PC-9 (cell line): ENCODE measurements around the gene USP2. TPM values are rescaled to one million over a fixed set of nuclear protein-coding genes. Genes with fewer than 3 reads are reported as not detected.

ENCODE experiments used
- BruUV-seq: library from RNA; stranded (reverse); fragments of 400-500 nt; replicated peaks from 2 replicates; lab custom pipeline; 2021; lab: Mats Ljungman, UMichigan
- CTCF ChIA-PET: fragments of 300-600 bp; sonication (Branson Sonifier 250); formaldehyde crosslinking; loops from one replicate; lab custom pipeline; 2022; ENCODE audit warnings: antibody characterized with exemption; lab: Charles Lee
- POLR2A ChIA-PET: fragments of 300-600 bp; sonication (Branson Sonifier 250); formaldehyde crosslinking; loops from one replicate; lab custom pipeline; 2022; ENCODE audit warnings: antibody characterized with exemption; ENCODE audit not compliant: unreplicated experiment; lab: Charles Lee
- DNase-seq, 2 experiments: peaks; one replicate each; pipeline versions ENCODE4 v3.0.0 to v3.0.0-alpha.2; 2015 to 2022; ENCODE audit warnings: mixed read lengths in 1 of 2
- H2AFZ ChIP-seq: fragments of 200-600 bp; sonication (generic); 2 replicates; pipeline ENCODE4 v1.8.1; 2017; ENCODE audit warnings: antibody characterized with exemption
- H3F3A ChIP-seq: fragments of 200-600 bp; sonication (generic); 2 replicates; pipeline ENCODE4 v1.8.1; 2017; ENCODE audit warnings: antibody characterized with exemption, mild to moderate bottlenecking, low read depth; ENCODE audit not compliant: insufficient read depth
- H3K27ac ChIP-seq: fragments of 200-600 bp; sonication (generic); 2 replicates; pipeline ENCODE4 v1.6.1; 2016; ENCODE audit warnings: mixed run types
- H3K27me3 ChIP-seq: fragments of 200-600 bp; sonication (generic); 2 replicates; pipeline ENCODE4 v1.6.1; 2016; ENCODE audit warnings: low read depth, mixed run types; ENCODE audit not compliant: insufficient read depth
- H3K36me3 ChIP-seq: fragments of 200-600 bp; sonication (generic); 2 replicates; pipeline ENCODE4 v1.6.1; 2016; ENCODE audit warnings: low read depth, mixed run types
- H3K4me1 ChIP-seq: fragments of 200-600 bp; sonication (generic); replicated peaks from 2 replicates; pipeline ENCODE4 v1.6.1; 2016; ENCODE audit warnings: mixed run types; ENCODE audit not compliant: insufficient read depth
- H3K4me2 ChIP-seq: fragments of 200-600 bp; sonication (generic); 2 replicates; pipeline ENCODE4 v1.6.1; 2017; ENCODE audit warnings: mixed run types
- H3K4me3 ChIP-seq: fragments of 200-600 bp; sonication (generic); 2 replicates; pipeline ENCODE4 v1.6.1; 2016; ENCODE audit warnings: mixed run types
- H3K79me2 ChIP-seq: fragments of 200-600 bp; sonication (generic); 2 replicates; pipeline ENCODE4 v1.6.1; 2017; ENCODE audit warnings: low read depth, mixed run types
- H3K9me2 ChIP-seq: fragments of 200-600 bp; sonication (generic); 2 replicates; pipeline ENCODE4 v1.8.1; 2017; ENCODE audit warnings: mild to moderate bottlenecking; ENCODE audit not compliant: insufficient read depth
- H3K9me3 ChIP-seq: fragments of 200-600 bp; sonication (generic); 2 replicates; pipeline ENCODE4 v1.8.1; 2016; ENCODE audit warnings: low read depth; ENCODE audit not compliant: insufficient read depth
- H4K20me1 ChIP-seq: fragments of 200-600 bp; sonication (generic); 2 replicates; pipeline ENCODE4 v1.8.1; 2017; ENCODE audit not compliant: insufficient read depth
- EZH2 ChIP-seq: fragments of 200-600 bp; sonication (generic); IDR thresholded peaks from 2 replicates; pipeline ENCODE4 v1.8.0; 2017; ENCODE audit warnings: antibody characterized with exemption, low read depth
- intact Hi-C: fragments of 100-400 bp; cut with micrococcal nuclease; formaldehyde crosslinking; loops from one replicate; pipeline ENCODE4 v1.10.0; 2022; ENCODE audit not compliant: unreplicated experiment
- total RNA-seq: library from RNA; stranded (reverse); gene quantifications from 2 replicates; pipeline ENCODE4 v1.2.3, GENCODE V29; 2021
- TF ChIP-seq, protein P1 (sequence below): fragments of 200-600 bp; sonication (generic); conservative IDR thresholded peaks from 2 replicates; pipeline ENCODE4 v1.6.1; 2017; ENCODE audit warnings: mixed run types, antibody characterized with exemption, mild to moderate bottlenecking, moderate library complexity

The USP2 gene
- total RNA-seq, 1 experiment from 2014 or later: 2.1 TPM

DNA sequence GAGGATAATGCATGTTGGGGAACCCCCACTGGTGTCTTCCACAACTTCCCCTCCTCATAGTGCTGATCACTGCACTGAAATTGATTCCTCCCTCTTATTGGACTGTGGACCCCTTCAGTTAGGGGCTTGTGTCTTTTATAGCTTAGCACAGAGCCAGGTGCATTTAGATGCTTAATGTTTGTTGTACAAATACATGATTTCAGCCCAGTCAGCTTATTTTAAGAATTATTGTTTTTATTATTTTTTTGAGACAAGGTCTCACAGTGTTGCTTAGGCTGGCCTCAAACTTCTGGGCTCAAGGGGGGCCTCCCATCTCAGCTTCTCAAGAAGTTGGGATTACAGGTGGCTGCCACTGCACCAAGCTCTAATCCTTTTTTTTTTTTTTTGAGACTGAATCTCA is 33.2 kb upstream of the USP2 start:
- no TSS peak for BruUV-seq
- Histone ChIP-seq H3K9me3 (no peaks in the 10 kb centered on the region), H3F3A (no peaks in the 10 kb centered on the region), H3K4me1 (0 out of 2 replicates have a peak, but pooled peaks cover 3% of the 10 kb centered on the region), H4K20me1 (no peaks in the 10 kb centered on the region), H3K36me3 (no peaks in the 10 kb centered on the region), H3K27me3 (no peaks in the 10 kb centered on the region), H3K79me2 (no peaks in the 10 kb centered on the region), H3K4me2 (no peak overlapping the region), H3K27ac (no peak overlapping the region), H3K4me3 (no peak overlapping the region), H2AFZ (no peak overlapping the region), H3K9me2 (0 out of 2 replicates have a peak, but pooled peaks cover 6% of the 10 kb centered on the region)
- no peak for TF ChIP-seq EZH2
- TF ChIP-seq, protein P1, sequence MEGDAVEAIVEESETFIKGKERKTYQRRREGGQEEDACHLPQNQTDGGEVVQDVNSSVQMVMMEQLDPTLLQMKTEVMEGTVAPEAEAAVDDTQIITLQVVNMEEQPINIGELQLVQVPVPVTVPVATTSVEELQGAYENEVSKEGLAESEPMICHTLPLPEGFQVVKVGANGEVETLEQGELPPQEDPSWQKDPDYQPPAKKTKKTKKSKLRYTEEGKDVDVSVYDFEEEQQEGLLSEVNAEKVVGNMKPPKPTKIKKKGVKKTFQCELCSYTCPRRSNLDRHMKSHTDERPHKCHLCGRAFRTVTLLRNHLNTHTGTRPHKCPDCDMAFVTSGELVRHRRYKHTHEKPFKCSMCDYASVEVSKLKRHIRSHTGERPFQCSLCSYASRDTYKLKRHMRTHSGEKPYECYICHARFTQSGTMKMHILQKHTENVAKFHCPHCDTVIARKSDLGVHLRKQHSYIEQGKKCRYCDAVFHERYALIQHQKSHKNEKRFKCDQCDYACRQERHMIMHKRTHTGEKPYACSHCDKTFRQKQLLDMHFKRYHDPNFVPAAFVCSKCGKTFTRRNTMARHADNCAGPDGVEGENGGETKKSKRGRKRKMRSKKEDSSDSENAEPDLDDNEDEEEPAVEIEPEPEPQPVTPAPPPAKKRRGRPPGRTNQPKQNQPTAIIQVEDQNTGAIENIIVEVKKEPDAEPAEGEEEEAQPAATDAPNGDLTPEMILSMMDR: no peak
- DNase-seq: no peak
- intact Hi-C loops: no loop called here
- POLR2A ChIA-PET: no interaction called here
- CTCF ChIA-PET: interaction anchor here (0.7 kb wide), 1 partner anchor 341 kb away, joined by 4 read pairs; no protein-coding TSS in a partner anchor

DNA sequence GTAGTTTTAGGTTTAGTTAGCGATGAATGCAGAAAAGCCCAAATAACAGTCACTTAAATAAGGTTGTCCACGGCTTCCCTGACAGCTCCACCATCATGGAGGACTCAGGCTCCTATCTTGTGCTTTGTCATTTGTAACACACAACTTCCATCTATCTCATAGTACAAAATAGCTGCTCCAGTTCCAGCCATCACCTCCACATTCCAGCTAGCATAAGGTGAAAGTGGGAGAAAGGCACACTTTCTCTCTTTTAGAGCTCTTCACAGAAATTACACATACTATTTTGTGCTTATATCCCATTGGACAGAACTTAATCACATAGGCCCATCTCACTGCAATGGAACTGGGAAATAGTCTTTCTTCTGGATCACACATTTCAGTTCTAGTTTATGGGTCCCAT is 32.8 kb upstream of the USP2 start:
- no peak for TF ChIP-seq EZH2
- TF ChIP-seq, protein P1: no peak
- BruUV-seq: no TSS peak
- intact Hi-C loops: no loop called here

DNA sequence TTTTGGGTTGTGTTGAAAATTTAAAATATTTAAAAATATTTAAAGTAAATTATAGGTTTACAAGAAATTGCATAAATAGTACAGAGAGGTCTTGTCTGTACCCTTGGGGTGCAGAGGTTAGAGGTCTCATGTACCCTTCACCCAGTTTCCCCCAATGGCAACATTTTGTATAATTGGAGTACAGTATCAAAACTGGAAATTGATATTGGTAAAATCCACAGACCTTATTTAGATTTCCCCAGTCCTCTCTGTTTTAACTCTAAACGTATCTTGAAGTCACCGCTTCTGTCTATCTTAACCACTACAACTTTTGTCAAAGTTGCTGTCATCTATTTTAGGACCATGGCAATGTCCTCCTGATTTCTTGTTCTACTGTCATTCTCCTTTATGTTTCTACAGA is 30.6 kb upstream of the USP2 start:
- H3K4me1 ChIP-seq: no peaks in the 10 kb centered on the region
- 0 out of 2 replicates have a peak, but pooled peaks cover 6% of the 10 kb centered on the region for H3K9me2 ChIP-seq
- H3K9me3 ChIP-seq: no peaks in the 10 kb centered on the region
- ChIA-PET POLR2A (no interaction called here), CTCF (no interaction called here)
- TF ChIP-seq, protein P1: no peak
- TF ChIP-seq EZH2: no peak
- H3K27ac ChIP-seq: no peak overlapping the region
- H3K79me2 ChIP-seq: no peaks in the 10 kb centered on the region
- no peaks in the 10 kb centered on the region for H3F3A ChIP-seq
- no peak overlapping the region for H2AFZ ChIP-seq
- no peaks in the 10 kb centered on the region for H3K27me3 ChIP-seq
- no peak overlapping the region for H3K4me2 ChIP-seq
- intact Hi-C loops: no loop called here
- no peaks in the 10 kb centered on the region for H4K20me1 ChIP-seq
- peak in 1 of 2 experiments; percentile 10 for DNase-seq
- H3K4me3 ChIP-seq: no peak overlapping the region
- no peaks in the 10 kb centered on the region for H3K36me3 ChIP-seq
- BruUV-seq: no TSS peak

More for the DNA sequence above, 32.8 kb upstream of the USP2 start:
- H3K27me3 ChIP-seq: no peaks in the 10 kb centered on the region
- H3K79me2 ChIP-seq: no peaks in the 10 kb centered on the region
- H3F3A ChIP-seq: no peaks in the 10 kb centered on the region
- POLR2A ChIA-PET: no interaction called here
- 0 out of 2 replicates have a peak, but pooled peaks cover 3% of the 10 kb centered on the region for H3K4me1 ChIP-seq
- H3K27ac ChIP-seq: no peak overlapping the region
- no peak overlapping the region for H2AFZ ChIP-seq
- no peaks in the 10 kb centered on the region for H3K9me3 ChIP-seq
- CTCF ChIA-PET: interaction anchor here (0.7 kb wide), 1 partner anchor 342 kb away, joined by 4 read pairs; no protein-coding TSS in a partner anchor
- H3K36me3 ChIP-seq: no peaks in the 10 kb centered on the region
- no peaks in the 10 kb centered on the region for H4K20me1 ChIP-seq
- H3K9me2 ChIP-seq: 0 out of 2 replicates have a peak, but pooled peaks cover 6% of the 10 kb centered on the region
- DNase-seq: no peak
- no peak overlapping the region for H3K4me2 ChIP-seq
- no peak overlapping the region for H3K4me3 ChIP-seq
